H1 (cell line): Measurements from ENCODE around the gene AHRR. TPM values are rescaled to one million over a fixed set of nuclear protein-coding genes. Genes with fewer than 3 reads are reported as not detected.
"Not testable (repeated sequence)": the region's sequence is repeated elsewhere in the genome, so short reads cannot be mapped to it uniquely, and the experiment has no call there.

Experiments used
- CTCF ChIA-PET: fragments of 300-600 bp; sonication (Branson Sonifier 250); formaldehyde crosslinking; loops from one replicate; lab custom pipeline; 2021; ENCODE audit not compliant: partially characterized antibody; lab: Charles Lee
- POLR2A ChIA-PET: fragments of 300-600 bp; sonication (Branson Sonifier 250); formaldehyde crosslinking; loops from one replicate; lab custom pipeline; 2021; ENCODE audit warnings: inconsistent platforms; ENCODE audit not compliant: partially characterized antibody; lab: Charles Lee
- DNase-seq, 2 experiments: peaks; one replicate each; pipeline versions ENCODE4 v3.0.0 to v3.0.0-alpha.2; 2010 to 2022; ENCODE audit warnings: low spot score in 2 of 2, low read depth in 1 of 2, mixed read lengths in 1 of 2
- FAIRE-seq: peaks from 2 replicates; lab custom pipeline; 2011; peaks lifted over from hg19 to GRCh38; lab: Jason Lieb, UNC
- H2AFZ ChIP-seq: 2 replicates; pipeline ENCODE4 v1.8.1; 2012; ENCODE audit warnings: low read length, inconsistent platforms
- H2AK5ac ChIP-seq: 2 replicates; pipeline ENCODE4 v1.6.1; 2013; ENCODE audit warnings: low read depth, low read length
- H2BK120ac ChIP-seq: replicated peaks from 2 replicates; pipeline ENCODE3; 2013; ENCODE audit warnings: low read depth, low read length, inconsistent platforms
- H2BK12ac ChIP-seq: 2 replicates; pipeline ENCODE4 v1.6.1; 2013; ENCODE audit warnings: low read depth, low read length
- H2BK15ac ChIP-seq: 2 replicates; pipeline ENCODE4 v1.6.1; 2013; ENCODE audit warnings: low read length
- H2BK20ac ChIP-seq: 2 replicates; pipeline ENCODE4 v1.6.1; 2013; ENCODE audit warnings: low read length
- H2BK5ac ChIP-seq: 2 replicates; pipeline ENCODE4 v1.6.1; 2013; ENCODE audit warnings: low read depth, low read length
- H3K14ac ChIP-seq: 2 replicates; pipeline ENCODE4 v1.6.1; 2013; ENCODE audit warnings: inconsistent platforms; ENCODE audit not compliant: insufficient read length
- H3K18ac ChIP-seq: 2 replicates; pipeline ENCODE4 v1.6.1; 2013; ENCODE audit warnings: low read length; ENCODE audit errors: extremely low read depth
- H3K23ac ChIP-seq: 2 replicates; pipeline ENCODE4 v1.6.1; 2013; ENCODE audit warnings: inconsistent platforms; ENCODE audit not compliant: insufficient read length
- H3K23me2 ChIP-seq: 2 replicates; pipeline ENCODE4 v1.6.1; 2013; ENCODE audit warnings: low read depth, low read length
- H3K27ac ChIP-seq: 2 replicates; pipeline ENCODE4 v1.6.1; 2011; ENCODE audit warnings: low read depth, low read length, inconsistent platforms
- H3K27me3 ChIP-seq, 4 experiments: replicated peaks in 1 of 4; 1 replicate in 1 of 4; 2 replicates in 3 of 4; pipeline versions ENCODE4 v1.6.1 to v1.8.1; 2011 to 2013; ENCODE audit warnings: low read length in 3 of 4, mild to moderate bottlenecking in 3 of 4, inconsistent platforms in 2 of 4, mixed read lengths in 2 of 4, moderate library complexity in 1 of 4; ENCODE audit not compliant: control insufficient read depth in 3 of 4, insufficient read depth in 3 of 4; ENCODE audit errors: extremely low read depth in 1 of 4
- H3K36me3 ChIP-seq, 4 experiments: 2 replicates each; pipeline versions ENCODE4 v1.6.1 to v1.8.1; 2011 to 2013; ENCODE audit warnings: mild to moderate bottlenecking in 4 of 4, low read length in 3 of 4, moderate library complexity in 2 of 4, control low read depth in 1 of 4, inconsistent platforms in 1 of 4; ENCODE audit not compliant: insufficient read depth in 4 of 4, control insufficient read depth in 2 of 4
- H3K4ac ChIP-seq: replicated peaks from 2 replicates; pipeline ENCODE3; 2013; ENCODE audit warnings: low read length, low read depth, mixed read lengths, inconsistent platforms; ENCODE audit not compliant: insufficient read length
- H3K4me1 ChIP-seq, 4 experiments: replicated peaks in 1 of 4; 1 replicate in 1 of 4; 2 replicates in 3 of 4; pipeline versions ENCODE4 v1.6.1 to v1.8.1; 2011 to 2013; ENCODE audit warnings: low read length in 3 of 4, inconsistent platforms in 2 of 4, mixed read lengths in 1 of 4; ENCODE audit not compliant: insufficient read depth in 4 of 4, control insufficient read depth in 3 of 4
- H3K4me2 ChIP-seq, 2 experiments: 2 replicates each; pipeline versions ENCODE4 v1.6.1 to v1.8.1; 2011 to 2013; ENCODE audit warnings: low read depth in 2 of 2, low read length in 2 of 2, control low read depth in 1 of 2, inconsistent platforms in 1 of 2, mild to moderate bottlenecking in 1 of 2; ENCODE audit not compliant: insufficient read depth in 1 of 2
- H3K4me3 ChIP-seq, 4 experiments: fragments of 200-600, 300-600 bp in 1 of 4; sonication (generic), shearing (Covaris generic), sonication (Bioruptor Twin) in 1 of 4; 2 replicates each; pipeline versions ENCODE4 v1.5.1 to v1.8.1; 2011 to 2016; ENCODE audit warnings: low read length in 4 of 4, low read depth in 3 of 4, control low read depth in 2 of 4, inconsistent platforms in 2 of 4, mild to moderate bottlenecking in 2 of 4, mixed read lengths in 1 of 4, moderate library complexity in 1 of 4; ENCODE audit not compliant: insufficient read depth in 2 of 4; ENCODE audit errors: extremely low read depth in 1 of 4
- H3K56ac ChIP-seq: replicated peaks from 2 replicates; pipeline ENCODE3; 2013; ENCODE audit warnings: low read depth, mild to moderate bottlenecking, mixed read lengths, low read length, inconsistent platforms; ENCODE audit not compliant: insufficient read length
- H3K79me1 ChIP-seq: 2 replicates; pipeline ENCODE4 v1.6.1; 2013; ENCODE audit warnings: low read depth, low read length, control low read depth
- H3K79me2 ChIP-seq, 2 experiments: 2 replicates each; pipeline versions ENCODE4 v1.6.1 to v1.8.1; 2012 to 2013; ENCODE audit warnings: low read length in 2 of 2, mild to moderate bottlenecking in 2 of 2, inconsistent platforms in 1 of 2; ENCODE audit not compliant: insufficient read depth in 2 of 2, control insufficient read depth in 1 of 2
- H3K9ac ChIP-seq, 4 experiments: replicated peaks in 1 of 4; 1 replicate in 1 of 4; 2 replicates in 3 of 4; pipeline versions ENCODE4 v1.6.1 to v1.8.1; 2011 to 2013; ENCODE audit warnings: low read depth in 3 of 4, low read length in 3 of 4, control low read depth in 2 of 4, mild to moderate bottlenecking in 2 of 4, moderate library complexity in 2 of 4, inconsistent platforms in 1 of 4; ENCODE audit errors: extremely low read depth in 1 of 4
- H3K9me3 ChIP-seq, 2 experiments: 2 replicates each; pipeline versions ENCODE4 v1.6.1 to v1.8.1; 2012 to 2013; ENCODE audit warnings: mild to moderate bottlenecking in 2 of 2, moderate library complexity in 2 of 2, control low read depth in 1 of 2, inconsistent platforms in 1 of 2, low read depth in 1 of 2, low read length in 1 of 2, mixed read lengths in 1 of 2; ENCODE audit not compliant: insufficient read depth in 2 of 2
- H4K20me1 ChIP-seq, 2 experiments: replicated peaks in 1 of 2; 2 replicates each; pipeline versions ENCODE3 to v1.8.1; 2011 to 2013; ENCODE audit warnings: inconsistent platforms in 2 of 2, low read length in 2 of 2, mild to moderate bottlenecking in 1 of 2; ENCODE audit not compliant: insufficient read depth in 2 of 2, control insufficient read depth in 1 of 2
- H4K5ac ChIP-seq: 2 replicates; pipeline ENCODE4 v1.6.1; 2013; ENCODE audit warnings: low read length, low read depth, mixed read lengths, inconsistent platforms; ENCODE audit not compliant: insufficient read length
- H4K8ac ChIP-seq: 2 replicates; pipeline ENCODE4 v1.8.0; 2013; ENCODE audit warnings: mild to moderate bottlenecking, moderate library complexity, low read length, inconsistent platforms; ENCODE audit not compliant: insufficient read depth; ENCODE audit errors: extremely low read depth
- H4K91ac ChIP-seq: replicated peaks from 2 replicates; pipeline ENCODE3; 2013; ENCODE audit warnings: low read length, mixed read lengths, inconsistent platforms; ENCODE audit not compliant: insufficient read length
- WGBS, 2 experiments: shearing (Covaris generic) in 1 of 2; methylation state at CpG; one replicate each; pipeline versions ENCODE4 v1.1.6 to v1.1.7; 2013 to 2015; ENCODE audit warnings: low lambda C conversion rate in 2 of 2, mixed read lengths in 2 of 2, inconsistent platforms in 1 of 2, low coverage in 1 of 2, missing lambda C conversion rate in 1 of 2; ENCODE audit not compliant: insufficient replicate concordance in 2 of 2, insufficient coverage in 1 of 2, insufficient read length in 1 of 2; ENCODE audit errors: extremely low coverage in 1 of 2, missing lambda C conversion rate in 1 of 2; 5-methylcytosine and 5-hydroxymethylcytosine counted together
- polyA plus RNA-seq, 7 experiments: library from polyadenylated mRNA; depleted of rRNA in 3 of 7; stranded (reverse) in 5 of 7; unstranded in 2 of 7; fragments of >200 nt in 5 of 7; fragments of 200-250 nt in 2 of 7; gene quantifications; 1 replicate in 5 of 7; 2 replicates in 1 of 7; 4 replicates in 1 of 7; pipeline versions ENCODE4 v1.2.1 to v1.2.3, GENCODE V29; 2011 to 2013; ENCODE audit warnings: missing spikeins in 2 of 7, mixed read lengths in 2 of 7
- total RNA-seq: library from RNA; stranded (reverse); fragmentation: NEBNext Ultra II Directional; extraction: Animal tissue kit (Norgen Biotek cat#: 25700); gene quantifications from 2 replicates; pipeline ENCODE4 v1.2.1, GENCODE V29; 2021

Gene AHRR
- total and polyA plus RNA-seq, 2 of the 8 experiments (the other 6 are each of a cell fraction or from before 2014, with no cell fraction given) = 0.41 to 0.80 TPM

GRCh38 chr5:486597-486996, 165.1 kb downstream of the AHRR start:
- H2BK5ac ChIP-seq, H4K5ac ChIP-seq, H2AFZ ChIP-seq, H3K36me3 ChIP-seq, H3K9ac ChIP-seq, H4K20me1 ChIP-seq, H3K4me3 ChIP-seq, H3K27ac ChIP-seq, H3K9me3 ChIP-seq, H3K56ac ChIP-seq, H2BK120ac ChIP-seq, POLR2A ChIA-PET, H3K79me1 ChIP-seq, H3K23me2 ChIP-seq, H3K4me2 ChIP-seq, H2BK20ac ChIP-seq, FAIRE-seq, H3K18ac ChIP-seq, H3K27me3 ChIP-seq, H3K79me2 ChIP-seq, H3K4ac ChIP-seq, H2BK15ac ChIP-seq, H2AK5ac ChIP-seq, H4K91ac ChIP-seq, DNase-seq, H4K8ac ChIP-seq, H2BK12ac ChIP-seq, CTCF ChIA-PET, H3K14ac ChIP-seq, H3K23ac ChIP-seq, H3K4me1 ChIP-seq: not testable (repeated sequence)
- WGBS, 2 experiments = 99% methylated on average over 14 of the region's 22 CpGs; no CpG with 5 or more reads in 1 of the 2 experiments

Other genes starting within 250 kb of the AHRR start
- gene PLEKHG4B, start 229.5 kb upstream of the AHRR start, total RNA-seq = 42.9 and 43.6 TPM in 2 replicates
- 31.1 and 35.1 TPM in 2 replicates for gene PLEKHG4B, start 229.5 kb upstream of the AHRR start, polyA plus RNA-seq (2011; rRNA removed)
- not detected in 2 replicates for gene LRRC14B, start 130.2 kb upstream of the AHRR start, total RNA-seq
- not detected in 2 replicates for gene LRRC14B, start 130.2 kb upstream of the AHRR start, polyA plus RNA-seq (2011; rRNA removed)
- 7.2 and 8.0 TPM in 2 replicates for gene CCDC127, start 103.6 kb upstream of the AHRR start, total RNA-seq
- gene CCDC127, start 103.6 kb upstream of the AHRR start, polyA plus RNA-seq (2011; rRNA removed) = 2.9 and 3.4 TPM in 2 replicates
- 86.1 and 87.3 TPM in 2 replicates for gene SDHA, start 103.4 kb upstream of the AHRR start, total RNA-seq
- 59.7 and 80.6 TPM in 2 replicates for gene SDHA, start 103.4 kb upstream of the AHRR start, polyA plus RNA-seq (2011; rRNA removed)
- 73.8 and 74.2 TPM in 2 replicates for gene PDCD6, start 50.1 kb upstream of the AHRR start, total RNA-seq
- gene PDCD6, start 50.1 kb upstream of the AHRR start, polyA plus RNA-seq (2011; rRNA removed) = 150 and 193 TPM in 2 replicates
- 27.5 and 30.0 TPM in 2 replicates for gene EXOC3, start 121.5 kb downstream of the AHRR start, total RNA-seq
- gene EXOC3, start 121.5 kb downstream of the AHRR start, polyA plus RNA-seq (2011; rRNA removed) = 14.4 and 19.5 TPM in 2 replicates
- 0.95 and 1.1 TPM in 2 replicates for gene SLC9A3, start 202.7 kb downstream of the AHRR start, total RNA-seq
- gene SLC9A3, start 202.7 kb downstream of the AHRR start, polyA plus RNA-seq (2011; rRNA removed) = 1.0 and 1.3 TPM in 2 replicates